CD4-positive, alpha-beta T cell treated with Interleukin-15 for 1 hour (primary cell): ENCODE measurements around the gene RPE65.
"Not testable (repeated sequence)": the region's sequence is repeated elsewhere in the genome, so short reads cannot be mapped to it uniquely, and the experiment has no call there.

Experiments
- DNase-seq: peaks from one replicate; pipeline ENCODE4 v3.0.0-alpha.2; 2020

RPE65 gene

DNA sequence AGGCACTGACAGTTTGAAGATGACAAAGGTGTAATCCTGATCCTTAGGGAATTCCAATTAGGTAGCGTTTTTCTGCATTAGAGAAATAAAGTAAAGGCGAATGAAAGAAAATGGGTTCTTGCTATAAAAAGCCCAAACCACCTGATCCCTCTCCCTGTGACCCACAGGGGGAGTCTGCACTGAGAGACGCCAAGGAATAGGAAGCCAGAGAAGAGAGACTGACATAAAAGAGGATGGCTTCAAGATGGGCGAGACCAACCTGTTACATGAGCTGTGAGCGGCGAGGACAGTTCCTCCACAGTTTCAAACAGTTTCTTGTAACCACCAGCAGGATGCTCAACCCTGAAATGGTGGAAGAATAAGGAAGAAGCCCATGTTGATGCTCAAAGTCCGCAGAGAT, 1.4 kb downstream of the RPE65 start:
- DNase-seq, result no peak

- no peak for DNase-seq
Observed at GRCh38 chr1:68445709-68446108, 4.0 kb downstream of the RPE65 start.

DNA sequence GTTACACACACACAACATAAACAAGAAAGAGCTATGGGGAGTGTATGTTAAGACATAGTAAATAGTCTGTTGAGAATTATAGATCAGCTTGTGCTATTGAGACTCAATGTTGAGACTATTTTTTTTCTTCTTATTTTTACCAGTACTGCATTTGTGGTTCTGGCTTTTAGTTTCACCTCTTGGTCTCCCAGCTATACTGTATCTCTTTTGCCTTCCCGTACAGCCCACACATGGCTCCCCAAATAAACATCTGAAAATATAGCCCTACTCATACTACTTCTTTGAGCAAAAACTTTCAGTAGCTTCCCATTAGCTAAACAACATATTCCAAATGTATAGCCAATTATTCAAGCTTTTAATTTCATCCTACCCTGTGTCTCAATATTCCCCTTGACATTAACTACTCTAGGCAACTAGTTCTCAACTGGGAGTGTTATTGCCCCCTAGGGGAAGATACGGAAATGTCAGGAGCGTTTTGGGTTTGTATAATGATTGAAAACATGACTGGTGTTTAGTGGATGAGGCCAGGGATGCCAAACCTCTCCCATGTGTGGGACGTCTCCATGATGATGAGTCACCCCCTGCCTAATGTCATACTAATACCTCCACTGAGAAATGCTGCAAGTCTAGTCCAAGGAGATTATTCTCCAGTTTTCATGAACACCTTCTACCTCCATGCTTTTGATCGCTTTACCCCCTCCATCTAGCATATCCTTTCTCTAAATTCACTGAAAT, 6.8 kb downstream of the RPE65 start:
- no peak for DNase-seq

DNA sequence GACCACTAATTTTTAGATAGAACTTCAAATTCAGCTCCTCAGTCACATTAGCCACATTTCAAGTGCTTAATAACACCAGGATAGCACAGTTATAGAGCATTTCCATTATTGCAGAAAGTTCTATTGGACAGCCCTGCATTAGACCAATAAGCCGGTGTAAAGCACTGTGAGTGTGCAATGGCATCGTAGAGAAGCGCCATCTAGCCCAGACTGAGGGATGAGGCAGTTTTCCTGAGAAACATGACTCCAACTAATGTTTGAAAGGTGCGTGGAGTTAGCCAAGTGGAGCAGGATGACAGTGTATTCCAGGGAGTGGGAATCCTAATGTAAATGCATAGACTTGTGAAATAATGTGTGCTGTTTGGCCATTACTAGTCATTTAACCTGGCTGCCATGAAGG, 7.7 kb downstream of the RPE65 start:
- DNase-seq, result no peak

GRCh38 chr1:68438310-68438709, 11.4 kb downstream of the RPE65 start:
- DNase-seq, result no peak

DNA sequence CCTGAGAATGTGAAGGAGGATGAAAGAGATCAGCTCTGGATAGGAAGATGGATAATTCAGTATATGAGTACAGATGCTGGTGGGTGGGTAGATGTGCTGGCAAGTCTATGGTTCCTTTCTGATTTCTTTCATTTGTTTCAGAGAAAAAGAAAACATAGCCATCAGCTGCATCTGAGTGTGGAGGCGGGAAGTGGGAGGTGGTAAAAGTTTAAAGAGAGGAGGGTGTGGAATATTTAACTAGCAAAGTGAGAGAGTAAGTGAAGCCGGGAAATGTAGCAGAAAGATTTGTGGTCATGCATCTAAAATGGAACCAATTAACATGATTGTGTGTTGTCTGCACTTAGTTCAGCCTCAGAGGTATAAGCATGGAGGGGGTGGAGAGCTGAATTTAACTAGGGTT, 16.4 kb downstream of the RPE65 start:
- no peak for DNase-seq

- DNase-seq, result no peak
Observed at GRCh38 chr1:68431076-68431475, 18.7 kb downstream of the RPE65 start.

GRCh38 chr1:68429233-68429808, 20.4 kb downstream of the RPE65 start:
- no peak for DNase-seq

- no peak for DNase-seq
Observed at GRCh38 chr1:68426594-68426993, 23.2 kb downstream of the RPE65 start.

GRCh38 chr1:68421350-68421749, 28.4 kb downstream of the RPE65 start:
- no peak for DNase-seq

DNA sequence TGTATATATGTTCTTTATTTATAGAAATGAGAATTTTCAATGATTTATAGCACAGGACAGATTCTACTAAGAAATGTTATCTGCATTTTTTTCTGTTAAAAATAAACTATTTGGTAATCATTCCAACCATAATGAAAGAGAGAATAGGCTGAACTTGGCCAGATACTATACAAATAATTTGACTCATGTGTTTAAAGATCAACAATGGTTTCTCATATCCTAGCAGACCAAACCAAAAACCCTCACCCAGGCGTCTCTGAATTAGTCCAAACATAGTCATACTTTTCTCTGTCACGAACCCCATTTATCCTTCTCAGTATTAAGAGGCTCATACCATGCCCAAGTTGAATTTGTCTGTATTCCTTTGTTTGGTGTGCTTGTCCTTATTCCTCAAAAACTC, 40.3 kb downstream of the RPE65 start:
- DNase-seq, result no peak

DNA sequence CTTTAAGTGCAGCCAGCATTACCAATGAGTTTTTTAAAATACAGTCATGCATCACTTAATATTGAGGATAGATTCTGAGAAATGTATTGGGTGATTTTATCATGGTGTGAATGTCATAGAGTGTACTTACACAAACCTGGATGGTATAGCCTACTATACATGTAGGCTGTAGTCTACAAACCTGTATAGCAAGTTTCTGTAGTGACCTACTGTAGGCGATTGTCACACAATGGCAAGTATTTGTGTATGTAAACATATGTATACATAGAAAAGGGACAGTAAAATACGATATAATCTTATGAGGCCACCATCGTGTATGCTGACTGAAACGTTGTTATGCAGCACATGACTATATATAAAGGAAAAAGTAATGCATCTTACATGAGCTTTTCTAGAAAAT, 48.2 kb downstream of the RPE65 start:
- DNase-seq, result no peak

DNA sequence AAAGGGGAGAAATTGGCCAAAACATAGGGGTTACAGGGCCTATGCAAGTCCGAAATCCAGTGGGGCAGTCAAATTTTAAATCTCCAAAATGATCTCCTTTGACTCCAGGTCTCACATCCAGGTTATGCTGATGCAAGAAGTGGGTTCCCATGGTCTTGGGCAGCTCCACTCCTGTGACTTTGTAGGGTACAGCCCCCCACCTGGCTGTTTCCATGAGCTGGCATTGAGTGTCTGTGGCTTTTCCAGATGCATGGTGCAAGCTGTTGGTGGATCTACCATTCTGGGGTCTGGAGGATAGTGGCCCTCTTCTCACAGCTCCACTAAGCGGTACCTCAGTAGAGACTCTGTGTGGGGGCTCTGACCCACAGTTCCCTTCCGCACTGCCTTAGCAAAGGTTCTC, 54.2 kb downstream of the RPE65 start:
- DNase-seq, result not testable (repeated sequence)

- not testable (repeated sequence) for DNase-seq
Observed at GRCh38 chr1:68392474-68392873, 57.3 kb downstream of the RPE65 start.

GRCh38 chr1:68385798-68386524, 63.8 kb downstream of the RPE65 start:
- DNase-seq, result not testable (repeated sequence)

GRCh38 chr1:68384872-68385411, 64.8 kb downstream of the RPE65 start:
- no peak for DNase-seq

DNA sequence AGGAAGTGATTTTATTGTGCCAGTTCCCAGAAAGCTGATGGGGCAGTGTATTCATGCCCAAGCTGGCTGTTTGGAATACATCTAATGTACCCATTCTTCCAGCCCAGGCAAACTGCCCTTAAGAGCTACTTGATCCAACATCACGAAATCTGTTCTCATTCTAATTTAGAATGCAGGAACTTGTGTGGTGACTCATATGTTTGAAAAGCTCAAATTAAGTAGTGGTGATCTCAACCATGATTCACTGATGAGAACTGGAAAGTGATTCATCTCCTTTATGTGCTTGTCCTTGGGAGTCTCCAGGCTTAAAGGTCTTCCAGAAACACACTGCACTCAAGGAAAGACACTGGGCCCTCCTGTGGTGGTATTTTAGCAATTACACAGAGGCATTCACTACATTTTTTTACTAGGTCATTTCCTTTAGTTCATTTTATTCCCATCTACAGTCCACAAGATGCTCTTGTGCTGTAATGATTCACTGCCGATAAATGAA, 65.4 kb downstream of the RPE65 start:
- no peak for DNase-seq

DNA sequence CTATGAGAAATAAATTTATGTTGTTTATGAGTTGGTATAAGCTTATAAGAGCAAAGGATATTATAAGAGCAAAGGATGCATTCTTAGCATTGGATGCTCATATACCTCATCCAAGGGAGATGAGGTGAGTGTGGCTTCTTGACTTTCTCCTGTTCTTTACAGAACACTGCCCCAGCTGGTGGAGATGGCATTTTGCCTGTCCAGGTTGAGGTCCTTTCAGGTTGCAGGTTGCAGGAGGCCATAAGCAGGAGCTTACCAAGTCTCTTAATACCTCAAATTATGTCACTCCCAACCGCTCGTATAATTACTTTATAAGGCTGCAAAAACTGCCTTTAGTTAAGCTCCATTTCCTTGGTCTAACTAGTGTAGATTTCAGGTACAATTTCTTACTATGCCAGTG, 66.7 kb downstream of the RPE65 start:
- DNase-seq, result no peak

DNA sequence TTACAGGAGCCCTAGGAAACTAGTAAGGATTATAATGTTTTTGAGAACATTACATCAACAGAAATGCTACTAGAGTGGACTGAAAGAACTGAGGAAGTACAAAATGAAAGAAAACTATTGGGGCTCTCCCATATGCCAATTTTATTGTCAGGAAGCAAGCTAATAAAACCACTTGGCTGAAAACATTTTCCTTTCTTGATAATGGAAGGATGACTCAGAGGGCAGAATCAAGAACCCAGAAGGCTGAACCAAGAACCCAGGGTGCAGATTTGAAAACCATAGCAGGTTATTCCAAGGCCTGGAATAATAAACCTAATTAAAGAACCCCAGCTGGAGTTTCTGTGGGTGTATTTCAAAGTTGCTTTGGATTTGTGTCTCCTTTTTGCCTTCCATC, 70.7 kb downstream of the RPE65 start:
- DNase-seq, result no peak
